Stimulated activated CD8-positive, alpha-beta memory T cell treated with anti-CD3 and anti-CD28 coated beads, Interleukin-7, amount 100 ng/mL, for 48 hours (primary cell): ENCODE measurements around the gene MRPL38.
"Not testable (repeated sequence)": the region's sequence is repeated elsewhere in the genome, so short reads cannot be mapped to it uniquely, and the experiment has no call there.

Experiments used
- DNase-seq, 2 donors: peaks; one replicate each; pipeline ENCODE4 v3.0.0-alpha.2; 2020; ENCODE audit warnings: low read depth in 1 of 2; ENCODE audit errors: extremely low read depth in 1 of 2

Gene MRPL38

DNA sequence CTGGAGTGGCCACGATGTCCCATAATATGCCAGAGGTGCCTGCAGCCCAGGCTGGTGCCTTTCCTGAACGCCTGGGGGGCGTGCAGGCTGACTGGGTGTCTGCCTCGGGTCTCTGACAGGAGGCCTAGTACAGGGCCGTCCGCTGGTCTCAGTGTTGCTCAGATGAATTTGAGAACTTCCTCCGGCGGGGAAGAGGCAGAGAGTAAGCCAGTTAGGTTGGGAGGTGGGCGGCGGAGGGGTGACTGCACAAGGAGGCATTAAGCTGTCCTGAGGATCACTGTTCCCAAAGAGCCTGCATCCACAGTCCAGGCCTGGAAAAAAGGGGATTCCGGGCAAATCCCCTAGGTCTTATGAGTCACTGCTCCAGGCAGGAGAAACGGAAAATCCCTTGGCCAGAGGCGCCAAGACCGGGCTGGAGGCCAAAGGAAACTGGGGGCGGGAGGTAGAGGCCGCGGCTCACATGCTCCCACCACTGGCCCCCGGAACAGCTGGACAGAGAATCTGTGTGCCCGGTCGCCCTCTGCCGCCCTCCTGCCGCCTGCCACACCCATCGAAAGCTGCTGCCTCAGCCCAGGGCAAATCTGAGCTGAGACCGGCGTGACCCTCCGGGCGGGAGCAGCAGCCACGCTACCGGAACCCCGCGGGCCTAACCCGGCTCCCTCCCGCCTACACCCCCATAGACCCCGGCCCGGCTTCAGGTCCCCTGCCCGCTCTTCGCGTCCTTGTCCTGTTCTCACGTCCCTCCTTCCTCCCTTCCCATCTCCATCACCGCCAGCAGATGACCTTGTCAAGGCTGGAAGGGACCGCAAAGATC lies 27.5 kb downstream of the MRPL38 start:
- no peak for DNase-seq

DNA sequence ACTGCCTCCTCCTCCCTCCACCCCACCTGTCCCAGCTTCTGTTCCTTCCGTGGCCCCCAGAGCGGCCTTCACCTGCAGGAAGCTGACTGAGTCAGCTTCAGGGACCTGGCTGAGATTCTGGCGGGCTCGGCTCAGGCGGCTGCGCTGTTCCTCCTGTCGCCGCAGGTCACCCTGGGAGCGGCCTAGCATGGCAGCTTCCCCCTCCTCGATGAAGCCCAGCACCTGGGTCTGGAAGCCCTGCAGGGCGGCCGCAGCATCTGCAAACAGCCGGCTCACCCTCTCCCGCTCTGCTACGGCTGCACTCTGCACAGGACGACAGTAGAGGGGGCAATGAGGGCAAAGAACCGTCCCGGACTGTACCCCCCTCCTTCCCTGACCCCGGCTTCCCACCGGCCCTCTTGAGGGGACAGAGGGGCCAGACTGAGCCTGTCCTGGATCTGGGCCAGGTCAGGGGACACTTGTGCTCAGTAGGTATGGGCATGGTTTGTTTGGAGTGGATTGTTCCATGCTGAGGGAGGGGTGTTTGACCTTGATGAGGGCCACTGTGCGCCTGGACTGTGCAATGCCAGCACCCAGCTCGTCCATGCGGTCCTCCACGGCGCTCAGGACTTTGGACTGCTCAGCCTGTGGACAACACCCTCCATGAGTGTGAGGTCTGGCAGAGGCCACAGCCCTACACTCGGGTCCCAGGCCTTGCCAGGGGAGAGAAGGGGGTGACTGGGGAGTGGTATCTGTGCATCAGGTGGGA lies 28.3 kb downstream of the MRPL38 start:
- DNase-seq, result peak in 1 of 2 donors; percentile 79

DNA sequence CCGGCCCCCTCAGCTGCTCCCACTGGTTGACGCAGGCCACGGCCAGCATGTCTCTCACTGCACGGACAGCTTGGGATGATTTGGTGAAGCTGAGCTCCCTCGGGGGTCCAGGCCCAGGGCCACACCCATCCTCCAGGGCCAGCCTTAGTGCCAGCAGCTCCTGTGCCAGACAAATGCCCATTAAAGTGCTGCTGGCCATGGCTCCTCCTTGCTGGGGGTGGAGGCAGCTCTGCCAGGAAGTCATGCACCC lies 28.8 kb downstream of the MRPL38 start:
- no peak for DNase-seq

DNA sequence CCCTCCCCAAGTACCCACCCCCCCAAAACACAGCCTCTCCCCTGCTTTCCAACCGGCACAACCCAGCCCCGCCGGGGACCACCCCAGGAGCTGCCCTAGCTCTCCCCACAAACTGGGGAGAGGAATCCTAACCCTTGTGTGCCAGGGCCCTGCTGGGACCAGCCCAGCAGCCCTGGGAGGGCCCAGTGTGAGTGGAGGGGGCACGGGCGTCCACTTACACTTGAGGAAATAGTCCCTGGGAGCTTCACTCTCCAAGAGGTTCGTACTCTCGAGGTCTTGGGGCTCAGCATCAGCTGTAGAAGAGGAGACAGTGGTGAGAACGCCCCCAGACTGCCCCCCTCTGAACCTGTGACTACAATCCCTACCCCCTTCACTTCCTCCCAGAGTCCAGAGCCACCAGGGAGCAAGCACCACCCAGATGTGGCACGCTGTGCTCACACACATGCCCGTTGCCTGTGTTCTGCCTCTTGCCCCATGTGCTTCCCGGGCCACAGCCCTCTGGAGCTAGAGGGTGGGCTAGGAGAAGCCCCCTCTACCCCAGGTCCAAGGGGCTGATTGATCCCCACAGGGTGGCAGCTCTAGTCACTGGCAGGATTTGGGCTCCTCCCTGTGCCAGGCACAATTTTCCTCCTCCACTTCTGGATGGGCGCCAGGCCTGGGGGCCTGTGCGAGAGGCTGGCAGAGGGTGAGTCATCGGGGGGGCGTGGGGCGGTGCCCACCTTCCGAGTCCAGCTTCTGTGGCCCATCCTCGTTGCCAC lies 29.3 kb downstream of the MRPL38 start:
- no peak for DNase-seq

DNA sequence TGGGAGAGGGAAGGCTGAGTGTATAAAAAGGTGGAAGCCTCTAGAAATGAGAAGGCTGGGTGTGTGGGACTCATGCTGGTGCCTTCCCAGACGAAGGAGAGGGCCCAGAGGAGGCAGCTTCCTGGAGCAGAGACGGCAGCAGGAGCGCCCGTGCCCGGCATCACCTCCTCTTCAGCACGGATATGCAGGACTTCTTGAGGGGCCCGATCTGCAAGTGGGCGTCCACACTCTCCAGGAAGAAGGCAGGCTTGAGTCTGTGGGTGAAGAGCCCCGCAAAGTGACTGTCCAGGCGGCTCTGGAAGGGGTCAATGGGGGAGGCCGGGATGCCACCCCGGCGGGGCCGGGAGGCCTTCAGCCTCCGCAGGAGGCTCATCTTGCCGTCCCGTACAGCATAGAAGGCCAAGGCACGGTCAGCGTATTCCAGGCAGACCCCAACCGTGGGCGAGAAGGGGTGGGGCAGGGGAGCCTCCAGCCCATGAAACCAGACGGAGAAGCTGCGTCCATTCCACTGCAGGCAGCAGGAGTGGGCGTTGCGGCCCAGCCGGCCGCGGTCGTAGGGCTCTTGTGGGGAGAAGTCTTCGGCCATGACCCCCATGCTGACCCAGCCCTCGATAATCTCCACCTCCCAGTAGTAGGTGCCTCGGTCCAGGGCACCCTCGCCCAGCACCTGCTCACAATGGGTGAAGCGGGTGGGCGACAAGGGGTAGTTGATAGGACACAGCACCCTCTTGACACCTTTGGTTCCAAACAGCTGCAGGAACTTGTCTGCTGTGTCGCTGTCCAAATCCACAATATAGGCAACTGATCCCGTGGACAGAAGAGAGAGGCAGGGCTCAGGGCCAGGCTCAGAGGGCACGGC lies 30.1 kb downstream of the MRPL38 start:
- no peak for DNase-seq

DNA sequence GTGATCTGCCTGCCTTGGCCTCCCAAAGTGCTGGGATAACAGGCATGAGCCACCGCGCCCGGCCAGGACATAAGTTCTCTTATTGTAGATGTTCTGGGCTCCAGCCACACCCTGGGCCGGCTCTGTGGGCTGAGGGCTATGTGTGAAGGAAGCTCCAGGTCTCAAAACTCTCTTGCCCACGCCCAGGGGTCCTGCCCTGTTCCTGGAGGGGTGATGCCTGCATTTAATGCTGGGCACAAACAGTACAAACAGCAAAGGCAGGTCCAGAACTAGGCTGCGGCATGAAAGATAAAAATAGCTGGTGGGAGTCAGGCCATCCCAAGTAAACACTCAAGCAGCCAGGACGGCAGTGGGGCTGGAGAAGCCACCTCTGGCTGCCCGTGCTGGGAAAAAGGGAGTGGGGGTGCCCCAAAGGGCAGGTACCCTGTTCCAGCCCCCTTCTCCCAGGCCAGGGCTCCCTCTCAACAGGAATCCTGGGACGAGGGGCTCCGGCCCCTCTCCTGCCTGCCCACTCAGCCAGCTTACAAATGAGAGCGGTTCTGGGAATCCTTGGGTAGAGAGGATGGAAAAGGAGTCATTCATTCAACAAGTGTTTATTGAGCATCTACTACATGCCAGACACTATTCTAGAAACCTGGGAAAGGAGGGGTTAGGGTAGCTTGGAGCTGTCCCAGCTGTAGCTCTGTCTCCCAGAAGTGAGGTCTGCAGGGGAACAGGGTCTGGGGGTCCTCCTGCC lies 30.9 kb downstream of the MRPL38 start:
- DNase-seq, result no peak

DNA sequence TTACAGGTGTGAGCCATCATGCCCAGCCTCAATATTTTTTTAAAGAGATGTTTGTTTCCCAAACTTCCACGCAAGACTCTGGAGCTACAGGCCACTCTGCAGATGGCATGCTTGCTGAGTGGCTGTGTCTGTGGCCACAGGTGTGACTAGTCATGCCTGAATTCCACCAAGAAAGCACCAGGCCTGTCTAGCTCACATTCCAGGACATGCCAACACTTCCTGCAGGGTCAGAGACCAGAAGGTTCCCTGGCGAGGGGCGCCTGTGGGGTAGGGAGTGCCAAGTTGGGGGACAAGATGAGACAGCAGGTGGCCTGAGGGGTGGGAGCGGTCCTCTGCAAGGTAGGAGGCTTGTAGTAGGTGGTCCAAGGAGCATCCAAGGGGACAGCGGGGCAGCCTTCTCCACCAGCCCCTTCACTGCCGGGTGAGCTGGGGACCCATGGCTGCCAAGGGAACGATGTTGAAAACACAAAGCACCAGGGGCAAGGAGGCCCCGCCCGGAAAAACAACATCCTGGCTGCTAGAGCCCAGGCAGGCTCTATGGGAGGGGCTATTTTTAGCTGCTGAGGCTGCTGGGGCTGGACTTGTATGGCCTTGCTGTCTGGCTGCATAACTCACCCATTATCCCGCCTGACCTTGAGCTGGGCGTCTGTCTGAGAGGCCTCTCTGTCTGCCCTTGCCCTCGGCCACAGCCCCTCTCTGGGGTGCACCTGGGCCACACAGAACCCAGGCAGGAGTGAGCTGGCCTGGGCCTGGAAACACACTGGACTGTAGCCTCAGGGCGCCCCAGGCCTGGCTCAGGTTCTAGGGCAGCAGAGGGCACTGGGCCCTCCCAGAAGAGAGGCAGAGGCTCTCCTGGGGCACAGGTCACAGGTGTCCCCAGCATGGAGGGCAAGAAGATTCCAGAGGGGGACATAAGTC lies 32.0 kb downstream of the MRPL38 start:
- no peak for DNase-seq

DNA sequence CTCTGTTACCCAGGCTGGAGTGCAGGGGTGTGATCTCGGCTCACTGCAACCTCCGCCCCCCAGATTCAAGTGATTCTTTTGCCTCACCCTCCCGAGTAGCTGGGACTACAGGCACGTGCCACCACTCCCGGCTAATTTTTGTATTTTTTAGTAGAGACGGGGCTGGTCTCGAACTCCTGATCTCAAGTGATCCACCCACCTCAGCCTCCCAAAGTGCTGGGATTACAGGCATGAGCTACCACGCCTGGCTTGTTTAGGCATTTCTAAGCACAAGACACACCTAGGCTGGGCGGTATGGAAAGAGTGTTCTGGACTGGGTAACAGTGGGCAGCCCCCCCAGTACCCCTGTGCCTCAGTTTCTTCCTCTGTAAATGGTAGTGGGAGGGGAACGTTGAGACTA lies 34.5 kb downstream of the MRPL38 start:
- not testable (repeated sequence) for DNase-seq

DNA sequence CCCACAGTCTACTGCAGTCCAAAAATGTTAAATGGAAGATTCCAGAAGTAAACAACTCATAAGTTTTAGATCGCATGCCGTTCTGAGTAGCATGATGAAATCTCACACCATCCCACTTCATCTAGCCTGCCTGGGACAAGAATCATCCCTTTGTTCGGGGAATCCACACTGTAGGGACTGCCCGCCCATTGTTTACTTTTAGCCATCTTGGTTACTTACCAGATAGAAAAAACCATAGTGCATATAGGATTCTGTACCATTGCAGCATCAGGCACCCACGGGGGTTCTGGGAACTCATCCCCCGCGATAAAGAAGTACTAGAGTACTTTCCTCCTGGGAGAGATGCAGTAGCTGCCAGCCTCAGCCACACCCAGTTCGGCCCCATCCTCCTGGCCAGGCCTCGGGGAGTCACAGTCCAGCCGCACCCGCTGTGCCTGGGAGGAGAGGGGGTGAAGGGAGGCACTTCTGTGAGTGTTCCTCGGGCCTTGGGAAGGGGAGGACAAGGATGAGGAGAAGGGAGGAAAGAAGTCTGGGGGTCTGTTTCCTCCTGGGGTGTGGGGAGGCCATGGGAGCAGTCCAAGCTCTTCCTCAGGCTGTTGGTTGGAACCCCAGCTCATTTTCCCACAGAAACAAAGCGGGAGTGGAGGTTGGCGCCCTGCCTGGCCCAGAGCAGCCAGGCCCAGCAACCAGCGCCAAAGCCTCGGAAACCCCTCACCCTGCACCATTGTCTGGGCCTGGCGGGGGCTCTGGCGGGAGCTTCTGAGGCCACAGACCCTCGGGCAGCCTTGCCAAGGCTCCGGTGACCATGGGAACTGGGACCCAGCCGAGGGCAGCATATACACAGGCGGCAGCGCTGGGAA lies 35.2 kb downstream of the MRPL38 start:
- no peak for DNase-seq

GRCh38 chr17:75868730-75869281 lies 35.9 kb downstream of the MRPL38 start:
- DNase-seq, result not testable (repeated sequence)

GRCh38 chr17:75865404-75866188 lies 39.1 kb downstream of the MRPL38 start:
- DNase-seq, result not testable (repeated sequence)

- not testable (repeated sequence) for DNase-seq
These were observed 39.8 kb downstream of the MRPL38 start for GRCh38 chr17:75864887-75865286.

GRCh38 chr17:75864448-75864871 lies 40.2 kb downstream of the MRPL38 start:
- DNase-seq, result no peak

DNA sequence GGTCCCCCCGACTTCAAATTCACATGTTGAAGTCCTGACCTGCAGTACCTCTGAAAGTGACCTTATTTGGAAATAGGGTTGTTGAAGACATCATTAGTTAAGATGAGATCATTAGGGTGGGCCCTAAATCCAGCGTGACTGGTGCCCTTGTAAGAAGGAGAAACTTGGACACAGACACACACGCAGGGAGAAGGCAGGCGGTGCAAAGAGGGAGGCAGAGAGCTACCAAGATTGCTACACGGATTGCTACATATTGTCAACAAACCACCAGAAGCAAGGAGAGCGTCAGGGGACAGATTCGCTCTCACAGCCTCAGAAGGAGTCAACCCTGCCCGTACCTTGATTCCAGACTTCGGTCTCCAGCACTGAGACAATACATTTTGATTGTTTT lies 42.8 kb downstream of the MRPL38 start:
- no peak for DNase-seq

DNA sequence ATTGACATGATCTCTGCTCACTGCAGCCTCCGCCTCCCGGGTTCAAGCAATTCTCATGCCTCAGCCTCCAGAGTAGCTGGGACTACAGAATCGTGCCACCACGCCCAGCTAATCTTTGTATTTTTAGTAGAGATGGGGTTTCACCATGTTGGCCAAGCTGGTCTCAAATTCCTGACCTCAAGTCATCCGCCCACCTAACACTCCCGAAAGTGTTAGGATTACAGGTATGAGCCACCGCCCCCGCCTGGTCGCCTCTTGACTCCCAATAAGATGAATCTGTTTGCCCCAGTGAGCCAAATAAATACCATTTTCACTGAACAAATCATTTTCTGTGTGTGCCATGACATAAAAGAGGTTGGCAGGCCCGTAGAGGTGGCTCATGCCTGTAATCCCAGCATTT lies 45.3 kb downstream of the MRPL38 start:
- not testable (repeated sequence) for DNase-seq

GRCh38 chr17:75856062-75856756 lies 48.5 kb downstream of the MRPL38 start:
- no peak for DNase-seq
